PC-3 (cell line): Measurements from ENCODE around the gene LGI1. TPM values are rescaled to one million over a fixed set of nuclear protein-coding genes. Genes with fewer than 3 reads are reported as not detected.

Experiments used
- ATAC-seq: fragments of 200-7000 bp; cut with Tn5 transposase; 2 replicates; pipeline ENCODE4 v1.9.1; 2020; ENCODE audit warnings: mild to moderate bottlenecking, moderate library complexity
- BruUV-seq: library from RNA; stranded (reverse); fragments of 400-500 nt; replicated peaks from 2 replicates; lab custom pipeline; 2021; lab: Mats Ljungman, UMichigan
- CTCF ChIA-PET: fragments of 300-600 bp; sonication (Branson Sonifier 250); formaldehyde crosslinking; loops from one replicate; lab custom pipeline; 2022; ENCODE audit warnings: antibody characterized with exemption; lab: Charles Lee
- POLR2A ChIA-PET: fragments of 300-600 bp; sonication (Branson Sonifier 250); formaldehyde crosslinking; loops from one replicate; lab custom pipeline; 2022; ENCODE audit warnings: antibody characterized with exemption; ENCODE audit not compliant: unreplicated experiment; lab: Charles Lee
- DNase-seq: peaks from one replicate; pipeline ENCODE4 v3.0.0-alpha.2; 2015
- H2AFZ ChIP-seq: fragments of 300-600 bp; sonication (generic); 2 replicates; pipeline ENCODE4 v1.6.0; 2016; ENCODE audit warnings: antibody characterized with exemption, low read length
- H3F3A ChIP-seq: fragments of 300-600 bp; sonication (generic); one replicate; pipeline ENCODE4 v1.6.0; 2017; ENCODE audit warnings: antibody characterized with exemption, low read length, control low read depth, mild to moderate bottlenecking; ENCODE audit not compliant: unreplicated experiment
- H3K27ac ChIP-seq: fragments of 300-600 bp; sonication (generic); 2 replicates; pipeline ENCODE4 v1.5.1; 2016; ENCODE audit warnings: mild to moderate bottlenecking, low read length
- H3K27me3 ChIP-seq: fragments of 300-600 bp; sonication (generic); 2 replicates; pipeline ENCODE4 v1.6.1; 2016; ENCODE audit warnings: low read length, mixed read lengths
- H3K36me3 ChIP-seq: fragments of 300-600 bp; sonication (generic); 2 replicates; pipeline ENCODE4 v1.6.1; 2016; ENCODE audit warnings: low read depth, mixed run types, low read length, mixed read lengths
- H3K4me1 ChIP-seq: fragments of 300-600 bp; sonication (generic); 2 replicates; pipeline ENCODE4 v1.5.1; 2016; ENCODE audit warnings: low read length; ENCODE audit not compliant: insufficient read depth
- H3K4me2 ChIP-seq: fragments of 300-600 bp; sonication (generic); 2 replicates; pipeline ENCODE4 v1.6.0; 2016; ENCODE audit warnings: low read length
- H3K4me3 ChIP-seq: fragments of 300-600 bp; sonication (generic); 2 replicates; pipeline ENCODE4 v1.5.1; 2016; ENCODE audit warnings: mild to moderate bottlenecking, low read length, mixed read lengths
- H3K79me2 ChIP-seq: fragments of 300-600 bp; sonication (generic); 2 replicates; pipeline ENCODE4 v1.6.1; 2017; ENCODE audit warnings: low read length, mixed read lengths
- H3K9ac ChIP-seq: fragments of 300-600 bp; sonication (generic); 2 replicates; pipeline ENCODE4 v1.6.0; 2016; ENCODE audit warnings: mild to moderate bottlenecking, low read length
- H3K9me2 ChIP-seq: fragments of 300-600 bp; sonication (generic); replicated peaks from 2 replicates; pipeline ENCODE4 v1.6.1; 2016; ENCODE audit warnings: mixed run types, low read length, mixed read lengths
- H3K9me3 ChIP-seq: fragments of 300-600 bp; sonication (generic); 2 replicates; pipeline ENCODE4 v1.6.1; 2016; ENCODE audit warnings: low read length, mixed read lengths
- H4K20me1 ChIP-seq: fragments of 300-600 bp; sonication (generic); 2 replicates; pipeline ENCODE4 v1.6.1; 2016; ENCODE audit warnings: low read length, mixed read lengths
- CTCF ChIP-seq: fragments of 300-600 bp; sonication (generic); conservative IDR thresholded peaks from 2 replicates; pipeline ENCODE4 v1.5.1; 2017; ENCODE audit warnings: antibody characterized with exemption, low read depth, mild to moderate bottlenecking, low read length
- EZH2 ChIP-seq: fragments of 300-600 bp; sonication (generic); IDR thresholded peaks from one replicate; pipeline ENCODE4 v1.6.1; 2017; ENCODE audit warnings: antibody characterized with exemption, mild to moderate bottlenecking, low read length; ENCODE audit not compliant: unreplicated experiment
- EZH2phosphoT487 ChIP-seq: fragments of 300-600 bp; sonication (generic); IDR thresholded peaks from 2 replicates; pipeline ENCODE4 v1.6.1; 2018; ENCODE audit warnings: mild to moderate bottlenecking, antibody characterized with exemption, low read length, borderline replicate concordance
- intact Hi-C: fragments of 100-400 bp; cut with micrococcal nuclease; formaldehyde crosslinking; loops from 2 replicates; pipeline ENCODE4 v1.9.0; 2023
- total RNA-seq: library from RNA; depleted of rRNA; stranded (reverse); fragments of >200 nt; gene quantifications from 2 replicates; pipeline ENCODE4 v1.2.3, GENCODE V29; 2014

The LGI1 gene
- total RNA-seq, 1 experiment from 2014 or later = not detected

DNA sequence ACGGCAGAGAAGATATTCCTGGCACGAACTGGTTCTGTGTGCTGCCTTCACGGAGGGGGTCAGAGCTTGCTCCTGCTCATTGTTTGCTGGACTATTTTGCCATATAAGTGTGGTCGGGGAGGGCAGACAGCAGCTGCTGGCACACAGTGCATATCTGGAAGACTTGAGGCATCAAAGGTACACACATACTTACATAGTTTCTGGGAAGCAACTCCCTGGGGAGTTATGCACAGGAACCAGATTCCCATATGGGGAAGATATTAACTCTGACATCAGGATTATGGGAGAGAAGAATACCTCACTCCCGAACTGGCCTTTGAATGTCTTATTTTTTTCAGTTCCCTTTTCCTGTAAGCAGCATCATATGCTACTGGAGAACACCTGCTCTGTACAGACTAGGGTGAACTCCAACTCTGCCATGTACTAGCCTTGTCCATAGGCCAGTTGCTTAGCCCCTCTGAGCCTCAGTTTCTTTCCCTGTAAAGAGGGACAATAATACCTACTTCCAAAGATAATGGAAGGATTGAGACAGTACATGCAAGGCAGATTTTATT lies 41.5 kb downstream of the LGI1 start:
- Histone ChIP-seq H3K36me3 (no peaks in the 10 kb centered on the region), H4K20me1 (no peaks in the 10 kb centered on the region), H2AFZ (no peak overlapping the region), H3K79me2 (no peaks in the 10 kb centered on the region), H3F3A (no peaks in the 10 kb centered on the region), H3K27ac (no peak overlapping the region), H3K4me3 (no peak overlapping the region), H3K9ac (no peak overlapping the region), H3K4me2 (no peak overlapping the region), H3K9me3 (no peaks in the 10 kb centered on the region), H3K9me2 (no peaks in the 10 kb centered on the region), H3K27me3 (0 out of 2 replicates have a peak, but pooled peaks cover 5% of the 10 kb centered on the region), H3K4me1 (no peaks in the 10 kb centered on the region)
- DNase-seq = no peak
- no TSS peak for BruUV-seq
- no peak for TF ChIP-seq CTCF
- no peak for TF ChIP-seq EZH2
- no peak for TF ChIP-seq EZH2phosphoT487
- ChIA-PET POLR2A (no interaction called here), CTCF (no interaction called here)
- ATAC-seq = no peak
- intact Hi-C loops = no loop called here

DNA sequence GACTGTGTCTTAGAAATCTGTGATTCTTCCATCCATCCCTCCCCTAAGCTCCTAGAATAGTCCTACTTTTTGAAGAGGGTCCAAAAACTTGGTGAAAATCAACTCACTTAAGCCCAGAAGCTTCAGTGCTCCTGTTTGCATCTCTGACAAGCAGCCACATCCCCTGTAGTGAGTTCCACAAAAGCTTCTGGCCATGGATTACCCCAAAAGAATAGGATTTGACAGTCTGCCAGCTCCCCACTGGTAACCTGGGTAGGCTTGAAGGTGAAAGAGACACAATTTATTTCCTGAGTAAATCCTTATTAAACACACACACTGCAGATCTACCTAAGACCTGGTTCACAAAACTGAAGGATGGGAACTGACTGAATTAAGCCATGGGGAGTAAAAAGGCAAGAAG lies 46.5 kb downstream of the LGI1 start:
- no peaks in the 10 kb centered on the region for H3K79me2 ChIP-seq
- no peak overlapping the region for H3K9ac ChIP-seq
- no peak overlapping the region for H3K27ac ChIP-seq
- ChIA-PET CTCF (no interaction called here), POLR2A (no interaction called here)
- no peaks in the 10 kb centered on the region for H3K9me3 ChIP-seq
- H3K27me3 ChIP-seq = 0 out of 2 replicates have a peak, but pooled peaks cover 6% of the 10 kb centered on the region
- intact Hi-C loops = no loop called here
- BruUV-seq = no TSS peak
- H4K20me1 ChIP-seq = no peaks in the 10 kb centered on the region
- DNase-seq (no peak), ATAC-seq (no peak)
- TF ChIP-seq EZH2 (no peak), CTCF (no peak), EZH2phosphoT487 (no peak)
- H3K4me1 ChIP-seq = no peaks in the 10 kb centered on the region
- H3K4me2 ChIP-seq = no peak overlapping the region
- no peak overlapping the region for H3K4me3 ChIP-seq
- no peaks in the 10 kb centered on the region for H3K9me2 ChIP-seq
- H3F3A ChIP-seq = no peaks in the 10 kb centered on the region
- no peaks in the 10 kb centered on the region for H3K36me3 ChIP-seq
- no peak overlapping the region for H2AFZ ChIP-seq

DNA sequence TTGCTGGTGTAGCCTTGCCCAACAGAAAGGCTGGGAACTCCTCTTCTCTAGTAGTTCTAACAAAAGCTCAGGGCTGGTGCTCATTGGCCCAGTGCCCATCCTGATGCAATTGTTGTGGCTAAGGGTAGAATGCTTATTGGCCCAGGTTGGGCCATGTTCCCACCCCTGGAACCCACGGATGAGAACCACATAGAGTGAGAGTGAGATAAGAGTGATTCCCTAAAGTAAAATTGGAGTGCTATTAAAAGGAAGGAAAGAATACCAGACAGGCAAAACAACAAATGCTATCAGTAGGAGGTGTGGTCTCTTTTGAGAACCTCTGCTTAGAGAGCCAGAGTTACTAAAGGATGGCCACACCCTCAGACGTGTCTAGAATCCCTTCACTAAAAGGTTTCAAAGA lies 49.2 kb downstream of the LGI1 start:
- no peak for DNase-seq
- ATAC-seq = no peak

More for the DNA sequence above, 49.2 kb downstream of the LGI1 start:
- intact Hi-C loops = no loop called here
- H3K27me3 ChIP-seq = 0 out of 2 replicates have a peak, but pooled peaks cover 6% of the 10 kb centered on the region
- no peaks in the 10 kb centered on the region for H3K9me2 ChIP-seq
- ChIA-PET POLR2A (no interaction called here), CTCF (no interaction called here)
- no peaks in the 10 kb centered on the region for H3K9me3 ChIP-seq
- H3K4me1 ChIP-seq = no peaks in the 10 kb centered on the region
- H3K4me2 ChIP-seq = no peak overlapping the region
- BruUV-seq = no TSS peak
- no peak overlapping the region for H2AFZ ChIP-seq
- no peak for TF ChIP-seq CTCF
- TF ChIP-seq EZH2phosphoT487 = no peak
- no peak for TF ChIP-seq EZH2
- H3K79me2 ChIP-seq = no peaks in the 10 kb centered on the region
- H3F3A ChIP-seq = no peaks in the 10 kb centered on the region
- no peaks in the 10 kb centered on the region for H3K36me3 ChIP-seq
- H3K4me3 ChIP-seq = no peak overlapping the region
- no peak overlapping the region for H3K9ac ChIP-seq
- no peak overlapping the region for H3K27ac ChIP-seq
- no peaks in the 10 kb centered on the region for H4K20me1 ChIP-seq
